ENCODE results near the gene TROAP. TPM values are rescaled to one million over a fixed set of nuclear protein-coding genes. Genes with fewer than 3 reads are reported as not detected.

TROAP gene
- total RNA-seq, 1 donor from 2014 or later: not detected

DNA sequence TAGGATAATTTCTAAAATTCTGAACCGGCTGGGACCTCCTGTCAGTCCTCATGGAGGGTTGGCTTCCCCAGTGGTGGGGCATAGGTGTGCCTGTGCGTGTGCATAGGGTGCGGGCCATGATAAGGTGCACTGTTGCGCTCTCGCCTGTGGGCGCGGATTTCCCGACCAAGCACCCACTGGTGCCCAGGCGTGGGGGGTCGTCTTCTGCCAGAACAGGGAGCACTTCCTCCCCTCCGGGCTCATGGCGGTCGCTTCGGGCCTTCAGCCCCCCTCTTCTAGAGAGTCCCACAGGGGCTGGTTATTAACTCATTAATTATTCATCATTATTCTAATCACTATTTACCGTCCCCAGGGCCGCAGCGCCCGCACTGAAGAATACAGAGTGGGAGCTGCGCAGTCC is 11.2 kb downstream of the TROAP start:
- Histone ChIP-seq H3K27me3 (peaks cover 13% of the 10 kb centered on the region), H3K27ac (no peak overlapping the region), H3K4me3 (no peak overlapping the region), H3K9me3 (no peaks in the 10 kb centered on the region), H3K36me3 (no peaks in the 10 kb centered on the region), H3K4me1 (peaks cover 0 to 2% of the 10 kb centered on the region in 2 donors)
- TF ChIP-seq, protein P1, sequence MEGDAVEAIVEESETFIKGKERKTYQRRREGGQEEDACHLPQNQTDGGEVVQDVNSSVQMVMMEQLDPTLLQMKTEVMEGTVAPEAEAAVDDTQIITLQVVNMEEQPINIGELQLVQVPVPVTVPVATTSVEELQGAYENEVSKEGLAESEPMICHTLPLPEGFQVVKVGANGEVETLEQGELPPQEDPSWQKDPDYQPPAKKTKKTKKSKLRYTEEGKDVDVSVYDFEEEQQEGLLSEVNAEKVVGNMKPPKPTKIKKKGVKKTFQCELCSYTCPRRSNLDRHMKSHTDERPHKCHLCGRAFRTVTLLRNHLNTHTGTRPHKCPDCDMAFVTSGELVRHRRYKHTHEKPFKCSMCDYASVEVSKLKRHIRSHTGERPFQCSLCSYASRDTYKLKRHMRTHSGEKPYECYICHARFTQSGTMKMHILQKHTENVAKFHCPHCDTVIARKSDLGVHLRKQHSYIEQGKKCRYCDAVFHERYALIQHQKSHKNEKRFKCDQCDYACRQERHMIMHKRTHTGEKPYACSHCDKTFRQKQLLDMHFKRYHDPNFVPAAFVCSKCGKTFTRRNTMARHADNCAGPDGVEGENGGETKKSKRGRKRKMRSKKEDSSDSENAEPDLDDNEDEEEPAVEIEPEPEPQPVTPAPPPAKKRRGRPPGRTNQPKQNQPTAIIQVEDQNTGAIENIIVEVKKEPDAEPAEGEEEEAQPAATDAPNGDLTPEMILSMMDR (IDR thresholded peaks at IDR 0.05): no peak
- no peak for DNase-seq (ENCODE audit: low spot score in 2 of 2)
- intact Hi-C loops (cut with DNase I): no loop called here

DNA sequence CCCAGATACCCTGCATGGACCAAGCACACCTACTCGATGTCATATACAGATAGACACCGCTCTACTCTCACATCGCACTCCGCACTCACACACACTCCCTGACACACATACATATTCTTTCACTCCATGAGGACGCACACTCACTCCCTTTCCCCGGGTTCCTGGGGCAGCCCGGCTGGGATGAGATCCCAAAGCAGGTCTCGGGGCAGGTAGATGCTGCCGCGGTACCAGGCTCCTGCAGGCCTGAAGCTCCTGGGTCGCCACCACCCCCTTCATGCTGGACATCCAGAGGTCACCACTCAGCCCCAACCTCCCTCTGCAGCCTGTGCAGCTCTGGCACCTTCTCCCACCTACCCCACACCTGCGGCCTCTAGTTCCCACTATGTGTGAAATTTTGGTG is 11.6 kb downstream of the TROAP start:
- peaks cover 0 to 2% of the 10 kb centered on the region in 2 donors for H3K4me1 ChIP-seq
- H3K36me3 ChIP-seq: no peaks in the 10 kb centered on the region
- TF ChIP-seq, protein P1 (IDR thresholded peaks at IDR 0.05): no peak
- no peaks in the 10 kb centered on the region for H3K9me3 ChIP-seq
- H3K4me3 ChIP-seq: no peak overlapping the region
- peaks cover 13% of the 10 kb centered on the region for H3K27me3 ChIP-seq
- intact Hi-C loops (cut with DNase I): no loop called here
- no peak for DNase-seq (ENCODE audit: low spot score in 2 of 2)
- no peak overlapping the region for H3K27ac ChIP-seq

DNA sequence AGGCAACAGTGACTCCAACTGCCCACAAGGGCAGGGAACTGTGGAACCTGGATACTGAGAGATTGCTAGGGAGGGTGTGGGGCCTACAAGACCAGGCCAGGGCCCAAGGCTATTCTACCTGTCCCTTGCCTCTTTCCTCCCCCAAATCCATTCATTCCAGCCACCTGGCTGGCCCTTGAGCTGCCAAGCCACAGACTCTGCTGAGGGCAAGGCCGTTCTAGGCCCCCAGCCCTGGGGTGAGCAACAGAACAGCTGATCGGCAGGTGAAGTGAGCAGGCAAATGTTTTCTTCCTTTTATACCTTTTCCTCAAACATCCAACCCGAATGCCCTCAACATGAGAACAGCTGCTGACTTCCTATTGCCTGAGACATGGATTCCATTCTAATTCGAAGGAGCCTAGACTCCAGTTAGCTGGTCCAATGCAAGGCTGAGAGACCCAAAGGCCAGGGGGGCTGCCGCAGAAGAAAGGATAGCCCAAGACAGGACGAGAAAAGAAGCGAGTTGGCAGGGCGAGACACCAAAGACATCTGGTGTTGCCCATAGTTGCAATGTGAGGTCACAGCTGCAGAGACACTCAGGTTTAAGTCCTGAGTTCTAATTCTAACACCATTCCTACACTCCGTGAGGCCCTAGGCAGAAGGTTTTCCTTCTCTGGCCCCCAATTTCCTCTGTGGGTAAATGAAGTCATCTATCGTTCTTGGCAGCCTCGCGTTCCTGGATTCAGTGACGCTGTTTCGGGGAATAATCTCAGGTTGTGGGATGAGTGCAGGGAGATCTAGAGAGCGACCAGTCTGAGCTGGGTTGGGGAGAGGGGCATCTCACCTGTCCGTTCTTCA is 12.3 kb downstream of the TROAP start:
- TF ChIP-seq, protein P1 (IDR thresholded peaks at IDR 0.05): no peak
- intact Hi-C loops (cut with DNase I): no loop called here
- Histone ChIP-seq H3K27me3 (peaks cover 13% of the 10 kb centered on the region), H3K4me3 (no peak overlapping the region), H3K9me3 (no peaks in the 10 kb centered on the region), H3K27ac (no peak overlapping the region), H3K36me3 (no peaks in the 10 kb centered on the region), H3K4me1 (peaks cover 0 to 2% of the 10 kb centered on the region in 2 donors)
- no peak for DNase-seq (ENCODE audit: low spot score in 2 of 2)

DNA sequence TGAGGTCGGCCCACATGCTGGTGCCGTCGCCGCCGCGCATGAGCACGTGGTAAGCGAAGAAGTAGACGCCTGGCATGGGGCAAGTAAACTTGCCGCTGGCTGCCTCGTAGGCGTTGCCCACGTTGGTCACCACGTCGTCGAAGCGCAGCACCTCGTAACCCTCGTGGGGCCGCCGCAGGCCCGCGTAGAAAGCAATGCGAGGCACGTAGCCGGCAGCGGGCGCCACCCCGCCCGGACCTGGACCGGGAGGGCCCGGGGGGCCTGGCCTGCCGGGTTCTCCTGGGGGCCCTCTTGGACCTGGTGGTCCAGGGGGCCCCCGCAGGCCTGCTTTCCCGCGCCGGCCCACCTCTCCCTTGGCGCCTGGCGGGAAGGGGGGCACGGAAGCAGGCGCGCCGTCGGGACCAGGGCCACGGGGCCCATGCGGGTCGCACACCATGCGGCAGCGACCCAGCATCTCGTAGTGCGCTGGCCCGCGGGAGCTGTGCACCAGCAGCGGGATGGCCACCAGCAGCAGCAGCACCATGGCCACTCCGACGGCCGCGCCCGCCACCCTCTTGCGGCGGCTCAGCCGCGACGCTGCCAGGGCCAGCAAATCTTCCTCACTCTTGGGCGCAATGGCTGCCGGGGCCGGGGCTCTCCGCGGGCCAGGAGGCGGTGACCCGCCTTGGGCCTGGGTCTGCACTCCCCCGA is 13.0 kb downstream of the TROAP start:
- no peak for DNase-seq (ENCODE audit: low spot score in 2 of 2)
- Histone ChIP-seq H3K9me3 (no peaks in the 10 kb centered on the region), H3K4me1 (peaks cover 0 to 2% of the 10 kb centered on the region in 2 donors), H3K27me3 (peaks cover 13% of the 10 kb centered on the region), H3K27ac (no peak overlapping the region), H3K4me3 (peak overlapping the region; percentile 38 to 55), H3K36me3 (no peaks in the 10 kb centered on the region)
- intact Hi-C loops (cut with DNase I): loop anchor here (2.0 kb wide), 1 partner anchor 47 kb away; no protein-coding TSS in a partner anchor
- TF ChIP-seq, protein P1 (IDR thresholded peaks at IDR 0.05): no peak

DNA sequence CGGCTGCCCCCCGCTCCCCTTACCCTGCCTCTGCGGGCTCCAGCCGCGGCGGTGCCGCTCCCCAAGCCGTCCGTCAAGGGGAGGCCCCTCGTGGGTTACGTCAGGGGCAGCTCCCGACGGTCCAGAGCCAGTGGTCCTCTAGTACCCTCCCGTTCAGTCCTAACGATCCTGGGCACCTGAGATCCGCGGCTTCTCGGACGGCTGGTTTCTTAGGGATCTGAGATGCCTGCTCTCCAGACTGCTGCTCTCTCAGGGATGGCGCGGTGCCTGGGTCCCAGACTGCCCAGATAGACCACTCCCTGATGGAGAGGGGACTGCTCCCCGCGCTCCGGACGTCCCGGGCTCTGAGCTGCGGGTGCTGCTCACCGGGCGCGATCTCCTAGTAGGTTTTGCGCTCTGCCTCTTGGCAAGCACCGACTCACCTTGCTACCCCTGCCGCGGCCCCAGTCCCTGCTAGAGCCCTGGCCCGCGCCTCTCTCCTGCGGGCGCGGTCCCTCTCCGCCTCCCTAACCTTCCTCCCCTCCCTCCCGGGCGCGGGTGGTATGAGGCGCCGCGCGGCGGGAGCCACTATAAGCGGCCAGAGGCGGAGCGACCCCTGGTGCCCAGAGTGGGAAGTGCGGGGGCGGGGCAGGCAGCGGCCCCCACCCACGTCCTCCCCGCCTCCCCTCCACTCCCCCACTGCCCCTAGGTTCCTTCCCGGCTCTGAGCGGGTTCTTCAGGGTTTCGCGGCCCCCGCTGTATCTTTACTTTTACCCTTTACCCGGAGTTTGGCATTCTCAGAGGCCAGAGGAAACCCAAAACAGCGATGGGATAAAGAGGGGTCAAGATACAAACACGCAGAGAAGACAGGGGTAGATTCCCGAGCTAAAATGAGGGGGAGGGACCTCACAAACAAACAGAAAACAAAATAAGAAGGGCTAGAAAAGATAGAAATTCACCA is 13.9 kb downstream of the TROAP start, which contains the start of gene C1QL4:
C1QL4 (minus strand) TSS at position 544 of the 940 bp plus-strand sequence. CDS start 711 bp downstream, outside the sequence.
- no peaks in the 10 kb centered on the region for H3K9me3 ChIP-seq
- peaks cover under 1 to 2% of the 10 kb centered on the region in 2 donors for H3K4me1 ChIP-seq
- H3K27me3 ChIP-seq: peaks cover 13% of the 10 kb centered on the region
- no peak within 1 kb of the TSS for H3K27ac ChIP-seq
- peak within 1 kb of the TSS; percentile 38 to 55 for H3K4me3 ChIP-seq
- no peaks in the 10 kb centered on the region for H3K36me3 ChIP-seq
- intact Hi-C loops (cut with DNase I): loop anchor here (2.0 kb wide), 1 partner anchor 48 kb away; no protein-coding TSS in a partner anchor
- TF ChIP-seq, protein P1 (IDR thresholded peaks at IDR 0.05): peak; percentile 72 to 99 (median 98)
- DNase-seq (ENCODE audit: low spot score in 2 of 2): peak in 1 of 2 donors; percentile 90

Data from ascending aorta (tissue), 2 donors.